ENCODE measurements around the gene IFNW1.

DNA sequence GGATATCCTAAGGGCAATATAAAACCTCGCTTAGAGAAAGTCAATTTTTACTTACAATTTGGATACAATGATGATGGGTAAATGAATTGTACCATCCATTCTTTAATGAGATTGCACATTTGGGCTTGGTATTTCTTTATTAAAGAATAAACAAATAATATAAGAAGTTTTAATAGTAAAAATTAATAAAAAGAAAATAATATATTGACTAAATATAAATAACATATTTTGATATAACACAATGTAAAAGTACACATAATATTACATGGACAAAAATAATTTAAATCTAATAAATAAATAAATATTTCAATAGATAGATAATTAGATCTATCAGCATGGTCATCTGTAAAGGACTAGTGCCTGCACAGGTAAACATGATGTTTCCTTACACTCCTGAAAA is 23.9 kb upstream of the IFNW1 start:
- TF ChIP-seq CTCF (conservative IDR thresholded peaks at IDR 0.05) (no peak), ZFX (IDR thresholded peaks at IDR 0.05) (no peak)
